Memory B cell (primary cell): ENCODE data around the gene LPP.

Experiments used
- ATAC-seq: fragments of 150-1000 bp; cut with Tn5 transposase; 2 replicates; pipeline ENCODE4 v1.10.0; 2021; ENCODE audit warnings: low read depth, mild to moderate bottlenecking, moderate library complexity
- DNase-seq, 2 donors: peaks; one replicate each; pipeline ENCODE4 v3.0.0; 2022; ENCODE audit warnings: low spot score in 2 of 2
- H3K27ac Mint-ChIP-seq: one replicate; pipeline ENCODE4 v1.8.0; 2022; ENCODE audit warnings: mild to moderate bottlenecking, moderate library complexity, mixed read lengths
- H3K27me3 Mint-ChIP-seq: one replicate; pipeline ENCODE4 v1.8.0; 2022; ENCODE audit warnings: mixed read lengths
- H3K36me3 Mint-ChIP-seq: one replicate; pipeline ENCODE4 v1.8.0; 2022; ENCODE audit warnings: mild to moderate bottlenecking, mixed read lengths
- H3K4me1 Mint-ChIP-seq: one replicate; pipeline ENCODE4 v1.8.0; 2022; ENCODE audit warnings: mixed read lengths
- H3K4me3 Mint-ChIP-seq: one replicate; pipeline ENCODE4 v1.8.0; 2022; ENCODE audit warnings: mild to moderate bottlenecking, moderate library complexity, mixed read lengths
- H3K9me3 Mint-ChIP-seq: one replicate; pipeline ENCODE4 v1.8.0; 2022; ENCODE audit warnings: mixed read lengths

The LPP gene

GRCh38 chr3:188490416-188490815, 336.5 kb downstream of the LPP start:
- Mint-ChIP-seq H3K27me3 (no peaks in the 10 kb centered on the region), H3K36me3 (peaks cover 24% of the 10 kb centered on the region), H3K4me3 (no peak overlapping the region), H3K4me1 (peaks cover 20% of the 10 kb centered on the region), H3K9me3 (peaks cover 6% of the 10 kb centered on the region), H3K27ac (peak overlapping the region; percentile 92)
- DNase-seq (no peak), ATAC-seq (no peak)

- Mint-ChIP-seq H3K4me3 (no peak overlapping the region), H3K9me3 (peaks cover 5% of the 10 kb centered on the region), H3K4me1 (peaks cover 20% of the 10 kb centered on the region), H3K36me3 (peaks cover 21% of the 10 kb centered on the region), H3K27ac (peak overlapping the region; percentile 35), H3K27me3 (no peaks in the 10 kb centered on the region)
- ATAC-seq = no peak
- no peak for DNase-seq
These were observed 337.3 kb downstream of the LPP start for GRCh38 chr3:188491276-188491687.

DNA sequence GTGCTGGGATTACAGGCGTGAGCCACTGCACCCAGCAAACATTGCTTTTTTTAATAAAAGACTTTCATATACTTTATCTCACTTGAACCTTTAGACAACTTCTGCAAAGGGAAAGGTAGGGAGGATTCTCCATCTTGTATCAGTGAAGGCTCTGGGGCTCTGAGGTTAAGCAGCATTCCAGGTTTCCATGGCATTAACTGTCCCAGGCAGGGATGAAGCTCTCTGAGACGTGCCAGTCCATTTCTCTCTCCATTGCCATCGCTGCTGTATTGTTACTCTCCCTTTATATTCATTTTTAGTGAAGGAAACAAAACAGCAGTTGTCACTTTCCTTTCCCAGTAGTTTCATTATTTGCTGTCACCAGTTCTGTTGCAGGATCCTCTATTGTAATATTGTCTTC, 342.4 kb downstream of the LPP start:
- Mint-ChIP-seq H3K9me3 (peaks cover 9% of the 10 kb centered on the region), H3K27ac (no peak overlapping the region), H3K4me1 (peaks cover 12% of the 10 kb centered on the region), H3K36me3 (peaks cover 16% of the 10 kb centered on the region), H3K27me3 (no peaks in the 10 kb centered on the region), H3K4me3 (no peak overlapping the region)
- DNase-seq (no peak), ATAC-seq (no peak)

GRCh38 chr3:188497021-188497420, 343.1 kb downstream of the LPP start:
- Mint-ChIP-seq H3K4me1 (peaks cover 12% of the 10 kb centered on the region), H3K9me3 (peaks cover 9% of the 10 kb centered on the region), H3K27me3 (no peaks in the 10 kb centered on the region), H3K36me3 (peaks cover 14% of the 10 kb centered on the region), H3K4me3 (no peak overlapping the region), H3K27ac (no peak overlapping the region)
- DNase-seq = no peak
- ATAC-seq = no peak

DNA sequence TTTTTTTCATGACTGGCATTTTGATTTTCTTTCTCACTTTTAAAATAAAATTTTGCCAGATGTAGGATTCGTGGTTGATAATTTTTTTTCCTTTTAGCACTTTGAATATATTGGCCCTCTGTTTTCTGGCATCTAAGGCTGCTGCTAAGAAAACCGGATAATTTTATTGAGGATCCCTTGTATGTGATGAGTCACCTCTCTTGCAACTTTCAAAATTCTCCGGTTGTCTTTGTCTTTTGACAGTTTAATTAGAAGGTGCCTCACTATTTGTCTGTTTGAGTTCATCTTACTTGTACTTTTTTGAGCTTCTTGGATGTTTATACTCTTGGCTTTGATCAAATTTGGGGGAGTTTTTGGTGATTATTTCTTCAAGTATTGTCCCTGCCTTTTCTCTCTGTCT, 349.7 kb downstream of the LPP start:
- Mint-ChIP-seq H3K9me3 (peaks cover 25% of the 10 kb centered on the region), H3K36me3 (peaks cover 34% of the 10 kb centered on the region), H3K27ac (no peak overlapping the region), H3K4me1 (peaks cover 14% of the 10 kb centered on the region), H3K27me3 (no peaks in the 10 kb centered on the region), H3K4me3 (no peak overlapping the region)
- ATAC-seq (no peak), DNase-seq (no peak)

DNA sequence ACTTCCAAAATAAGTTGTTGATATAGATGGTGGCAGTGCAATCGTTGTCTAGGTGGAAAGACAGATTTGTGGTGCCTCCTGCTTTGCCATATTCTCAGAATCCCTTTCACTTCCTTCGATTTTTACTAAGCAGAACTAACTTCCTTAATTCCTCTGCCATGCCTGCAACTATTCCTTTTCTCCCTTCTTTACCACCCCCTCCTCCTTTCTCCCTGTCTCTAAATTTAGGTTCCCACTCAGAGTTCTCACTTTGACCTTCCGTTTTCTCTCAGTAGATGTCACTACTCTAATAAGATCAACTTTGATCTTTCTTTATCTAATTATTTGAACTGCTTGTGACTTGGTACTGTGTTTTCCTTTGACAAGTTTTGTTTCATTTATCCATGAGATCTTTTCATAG, 351.2 kb downstream of the LPP start:
- Mint-ChIP-seq H3K27me3 (no peaks in the 10 kb centered on the region), H3K36me3 (peaks cover 31% of the 10 kb centered on the region), H3K4me3 (no peak overlapping the region), H3K4me1 (peaks cover 14% of the 10 kb centered on the region), H3K27ac (peak overlapping the region; percentile 5), H3K9me3 (peaks cover 25% of the 10 kb centered on the region)
- ATAC-seq (no peak), DNase-seq (no peak)

- Mint-ChIP-seq H3K9me3 (peaks cover 23% of the 10 kb centered on the region), H3K27ac (no peak overlapping the region), H3K27me3 (no peaks in the 10 kb centered on the region), H3K36me3 (peaks cover 33% of the 10 kb centered on the region), H3K4me1 (peaks cover 19% of the 10 kb centered on the region), H3K4me3 (no peak overlapping the region)
- DNase-seq (no peak), ATAC-seq (no peak)
These were observed 352.0 kb downstream of the LPP start for GRCh38 chr3:188505911-188506310.

- H3K4me3 Mint-ChIP-seq = no peak overlapping the region
- ATAC-seq (no peak), DNase-seq (no peak)
- no peaks in the 10 kb centered on the region for H3K27me3 Mint-ChIP-seq
- H3K4me1 Mint-ChIP-seq = peaks cover 19% of the 10 kb centered on the region
- H3K9me3 Mint-ChIP-seq = peaks cover 20% of the 10 kb centered on the region
- H3K36me3 Mint-ChIP-seq = peaks cover 30% of the 10 kb centered on the region
- H3K27ac Mint-ChIP-seq = no peak overlapping the region
These were observed 352.5 kb downstream of the LPP start for GRCh38 chr3:188506446-188506845.

DNA sequence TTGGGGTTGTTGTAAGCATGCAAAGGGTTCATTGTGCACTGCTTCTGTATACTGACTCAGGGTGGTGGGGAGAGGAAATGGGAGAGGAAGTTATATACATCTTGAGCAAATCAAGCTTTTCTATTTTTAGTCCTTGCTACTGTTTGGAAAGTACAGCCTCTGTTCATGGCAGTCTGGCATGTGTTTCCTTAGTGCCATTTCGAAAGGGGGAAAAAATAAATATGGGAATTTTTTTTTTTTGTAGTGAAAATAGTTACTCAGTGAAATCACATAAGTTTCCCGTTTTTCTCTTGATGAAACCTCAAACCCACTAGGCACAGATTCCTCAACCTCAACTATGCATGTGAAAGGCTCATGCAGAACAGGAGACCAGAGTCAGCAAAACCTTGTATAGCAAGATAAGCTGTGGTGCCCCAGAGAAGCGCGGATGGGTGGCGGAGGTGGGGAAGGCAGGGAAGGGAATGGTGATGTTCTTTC, 353.3 kb downstream of the LPP start:
- Mint-ChIP-seq H3K4me3 (no peak overlapping the region), H3K27me3 (no peaks in the 10 kb centered on the region), H3K9me3 (peaks cover 19% of the 10 kb centered on the region), H3K36me3 (peaks cover 31% of the 10 kb centered on the region), H3K4me1 (peaks cover 19% of the 10 kb centered on the region), H3K27ac (peak overlapping the region; percentile 3)
- ATAC-seq = peak; percentile 58
- no peak for DNase-seq

- Mint-ChIP-seq H3K27ac (no peak overlapping the region), H3K27me3 (no peaks in the 10 kb centered on the region), H3K4me1 (peaks cover 19% of the 10 kb centered on the region), H3K36me3 (peaks cover 30% of the 10 kb centered on the region), H3K9me3 (peaks cover 19% of the 10 kb centered on the region), H3K4me3 (no peak overlapping the region)
- DNase-seq (no peak), ATAC-seq (no peak)
These were observed 354.5 kb downstream of the LPP start for GRCh38 chr3:188508454-188508853.

DNA sequence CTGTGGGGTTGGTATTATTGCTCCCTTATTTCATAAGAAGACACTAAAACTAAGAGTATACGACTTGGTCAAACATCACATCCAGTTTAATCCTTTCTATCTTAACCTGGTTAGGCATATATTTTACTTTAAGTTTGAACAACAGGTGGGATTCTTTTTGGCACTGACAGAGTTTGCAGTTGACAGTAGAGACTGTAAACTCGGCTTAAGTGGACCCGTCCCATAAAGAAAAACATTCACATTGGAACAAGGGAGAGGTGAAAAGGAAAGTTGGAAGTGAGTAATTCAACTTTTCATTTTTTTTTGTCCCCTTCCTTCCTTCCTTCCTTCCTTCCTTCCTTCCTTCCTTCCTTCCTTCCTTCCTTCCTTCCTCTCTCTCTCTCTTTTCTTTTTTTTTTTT, 355.4 kb downstream of the LPP start:
- DNase-seq (no peak), ATAC-seq (no peak)
- H3K4me3 Mint-ChIP-seq = no peak overlapping the region
- H3K36me3 Mint-ChIP-seq = peaks cover 23% of the 10 kb centered on the region
- no peaks in the 10 kb centered on the region for H3K27me3 Mint-ChIP-seq
- peaks cover 21% of the 10 kb centered on the region for H3K4me1 Mint-ChIP-seq
- peaks cover 13% of the 10 kb centered on the region for H3K9me3 Mint-ChIP-seq
- H3K27ac Mint-ChIP-seq = no peak overlapping the region

DNA sequence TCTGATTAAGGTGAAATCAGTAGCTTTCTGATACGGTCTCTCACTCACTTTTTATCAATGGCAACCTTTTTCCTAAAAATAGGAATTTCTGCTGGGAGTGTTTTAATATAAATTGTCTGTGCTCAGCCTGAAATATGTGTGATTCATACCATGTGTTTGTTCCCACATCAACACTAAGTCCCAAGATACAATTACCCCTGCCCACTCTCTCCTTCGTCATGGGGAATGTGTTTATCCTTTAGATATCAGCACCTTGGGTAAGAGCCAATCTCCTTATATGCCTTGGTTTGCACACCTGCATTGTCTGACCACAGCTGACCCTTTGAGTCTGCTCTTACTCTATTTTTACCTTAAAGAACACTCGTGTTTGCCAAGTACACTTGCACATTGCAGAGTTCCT, 356.4 kb downstream of the LPP start:
- H3K27me3 Mint-ChIP-seq = no peaks in the 10 kb centered on the region
- H3K4me1 Mint-ChIP-seq = peaks cover 19% of the 10 kb centered on the region
- peaks cover 7% of the 10 kb centered on the region for H3K9me3 Mint-ChIP-seq
- peaks cover 17% of the 10 kb centered on the region for H3K36me3 Mint-ChIP-seq
- no peak for ATAC-seq
- H3K27ac Mint-ChIP-seq = no peak overlapping the region
- H3K4me3 Mint-ChIP-seq = no peak overlapping the region
- no peak for DNase-seq

- H3K27ac Mint-ChIP-seq = no peak overlapping the region
- ATAC-seq = no peak
- no peaks in the 10 kb centered on the region for H3K27me3 Mint-ChIP-seq
- peaks cover 7% of the 10 kb centered on the region for H3K4me1 Mint-ChIP-seq
- H3K36me3 Mint-ChIP-seq = peaks cover 6% of the 10 kb centered on the region
- no peaks in the 10 kb centered on the region for H3K9me3 Mint-ChIP-seq
- no peak for DNase-seq
- no peak overlapping the region for H3K4me3 Mint-ChIP-seq
These were observed 359.8 kb downstream of the LPP start for GRCh38 chr3:188513662-188514328.

DNA sequence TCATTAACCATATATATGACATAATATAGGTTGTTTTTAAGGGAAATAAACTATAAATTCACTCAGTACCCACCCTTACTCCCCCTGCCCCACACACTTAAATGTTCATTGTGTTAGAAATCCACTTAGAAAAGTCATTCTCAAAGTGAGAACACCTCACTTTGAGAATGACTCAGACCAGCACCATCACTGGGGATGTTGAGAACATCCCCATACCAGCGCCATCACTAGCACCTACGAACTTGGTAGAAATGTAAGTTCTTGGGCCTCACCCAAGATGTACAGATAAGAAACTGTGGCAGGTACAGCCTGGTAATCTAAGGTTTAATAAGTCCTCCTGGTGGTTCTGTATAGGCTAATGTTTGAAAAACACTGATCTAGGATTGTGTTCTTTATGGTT, 362.6 kb downstream of the LPP start:
- Mint-ChIP-seq H3K36me3 (peaks cover 9% of the 10 kb centered on the region), H3K4me1 (peaks cover 7% of the 10 kb centered on the region), H3K27me3 (no peaks in the 10 kb centered on the region), H3K4me3 (no peak overlapping the region), H3K27ac (no peak overlapping the region), H3K9me3 (no peaks in the 10 kb centered on the region)
- DNase-seq (no peak), ATAC-seq (no peak)

DNA sequence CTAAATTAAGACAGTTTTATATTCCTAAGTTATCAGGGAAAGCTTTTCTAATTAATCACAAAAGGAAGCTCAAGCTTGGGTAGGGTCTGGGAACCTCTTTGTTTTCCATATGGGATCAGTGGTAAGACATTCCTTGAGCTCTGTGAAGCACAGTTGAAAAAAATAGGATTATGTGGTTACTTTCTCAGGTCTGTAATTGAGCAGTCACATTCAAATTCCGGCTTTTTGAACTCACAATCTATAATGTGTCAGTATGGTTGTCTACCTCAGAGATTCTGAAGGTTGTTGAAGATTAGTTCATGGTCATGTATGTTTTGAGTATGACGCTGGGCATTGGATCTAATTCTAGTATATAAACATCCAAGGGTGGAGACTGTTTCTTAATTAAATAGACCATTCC, 364.5 kb downstream of the LPP start:
- peaks cover 7% of the 10 kb centered on the region for H3K36me3 Mint-ChIP-seq
- DNase-seq (no peak), ATAC-seq (no peak)
- H3K9me3 Mint-ChIP-seq = no peaks in the 10 kb centered on the region
- H3K27ac Mint-ChIP-seq = no peak overlapping the region
- H3K4me1 Mint-ChIP-seq = peaks cover 7% of the 10 kb centered on the region
- no peak overlapping the region for H3K4me3 Mint-ChIP-seq
- H3K27me3 Mint-ChIP-seq = no peaks in the 10 kb centered on the region
